ENCODE measurements around the gene LCTL.
"Not testable (repeated sequence)": the region's sequence is repeated elsewhere in the genome, so short reads cannot be mapped to it uniquely, and the experiment has no call there.

The LCTL gene

DNA sequence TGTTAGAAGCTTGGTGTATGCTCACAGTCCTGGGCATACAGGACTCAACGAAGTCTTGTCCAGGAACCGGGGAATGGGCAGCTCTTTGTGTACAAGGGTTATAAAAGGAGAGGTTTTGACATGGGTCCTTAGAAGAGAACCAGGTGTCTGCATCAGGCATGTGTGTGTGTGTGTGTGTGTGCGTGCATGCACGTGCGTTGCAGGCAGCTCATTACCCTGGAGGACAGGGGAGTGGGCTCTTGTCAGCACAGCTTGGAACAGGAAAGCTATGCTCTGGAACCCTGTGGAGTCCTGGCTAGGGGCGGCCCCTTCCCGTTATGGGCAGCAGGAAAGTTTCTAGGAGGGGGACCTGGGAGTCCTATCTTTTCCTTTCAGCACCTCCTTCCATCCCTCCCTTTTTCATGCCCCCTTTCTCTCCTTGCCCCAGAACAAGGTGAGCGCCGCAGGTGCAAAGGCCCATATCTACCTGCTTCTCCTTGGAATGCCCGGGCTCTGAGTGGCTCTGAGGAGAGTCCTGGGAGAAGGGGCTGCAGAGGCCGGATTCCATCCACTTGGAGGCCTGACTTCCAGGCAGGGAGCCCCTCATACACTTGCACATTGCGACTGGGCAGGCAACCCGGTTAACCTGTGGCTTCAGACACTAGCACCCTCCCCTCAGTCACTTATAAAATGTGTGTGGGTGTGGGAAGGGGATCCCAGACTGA, 33.9 kb upstream of the LCTL start:
- H3K27ac ChIP-seq (ENCODE audit: low read depth, low read length), result no peak overlapping the region
- H3K36me3 ChIP-seq (ENCODE audit: insufficient read depth, low read length), result no peaks in the 10 kb centered on the region
- no peaks in the 10 kb centered on the region for H3K9me3 ChIP-seq (ENCODE audit: low read length)
- H3K9ac ChIP-seq (ENCODE audit: low read length), result no peak overlapping the region
- H3K4me1 ChIP-seq (ENCODE audit: insufficient read depth, low read length), result no peaks in the 10 kb centered on the region
- no peak overlapping the region for H3K4me3 ChIP-seq (ENCODE audit: low read depth in 1 of 2, low read length in 2 of 2)
- H3K27me3 ChIP-seq (ENCODE audit: control insufficient read depth in 1 of 2, insufficient read depth in 2 of 2, low read length in 2 of 2), result no peaks in the 10 kb centered on the region

DNA sequence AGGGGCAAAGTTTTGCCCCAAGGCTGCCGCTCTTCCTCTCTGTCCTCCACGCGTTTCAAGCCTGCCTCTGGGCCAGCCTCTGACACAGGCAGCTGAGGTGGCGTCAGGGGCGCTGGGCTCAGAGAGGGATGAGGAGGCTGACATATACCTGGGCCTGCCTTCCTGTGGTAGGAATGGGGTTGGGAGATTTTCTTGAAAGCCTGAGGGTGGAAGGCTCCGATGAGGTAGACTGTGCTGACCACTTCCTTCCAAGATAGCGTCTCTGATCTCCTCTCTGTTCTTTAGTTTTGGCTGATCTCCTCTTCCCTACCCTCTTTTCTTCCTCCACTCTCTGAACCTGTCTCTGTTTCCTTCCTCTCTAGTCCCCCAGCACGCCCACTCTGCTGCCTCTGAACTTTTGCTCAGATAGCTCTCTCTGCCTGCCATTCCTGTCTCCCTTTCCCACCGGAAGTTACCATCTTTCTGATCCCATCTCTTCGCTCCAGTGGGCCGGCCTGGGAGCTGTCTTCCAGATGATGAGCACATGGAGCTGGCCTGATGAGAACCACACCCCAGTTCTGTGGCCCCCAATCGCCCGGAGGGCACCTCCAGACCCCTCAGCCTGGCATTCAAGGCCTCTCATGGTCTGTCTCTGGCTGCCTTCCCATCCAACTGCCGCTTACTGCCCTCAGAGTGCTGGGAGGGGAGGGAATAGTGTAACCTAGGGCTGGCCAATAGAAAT, 32.5 kb upstream of the LCTL start:
- Histone ChIP-seq H3K27ac (ENCODE audit: low read depth, low read length) (no peak overlapping the region), H3K9ac (ENCODE audit: low read length) (no peak overlapping the region), H3K36me3 (ENCODE audit: insufficient read depth, low read length) (no peaks in the 10 kb centered on the region), H3K4me1 (ENCODE audit: insufficient read depth, low read length) (no peaks in the 10 kb centered on the region), H3K4me3 (ENCODE audit: low read depth in 1 of 2, low read length in 2 of 2) (no peak overlapping the region), H3K9me3 (ENCODE audit: low read length) (no peaks in the 10 kb centered on the region), H3K27me3 (ENCODE audit: control insufficient read depth in 1 of 2, insufficient read depth in 2 of 2, low read length in 2 of 2) (no peaks in the 10 kb centered on the region)

DNA sequence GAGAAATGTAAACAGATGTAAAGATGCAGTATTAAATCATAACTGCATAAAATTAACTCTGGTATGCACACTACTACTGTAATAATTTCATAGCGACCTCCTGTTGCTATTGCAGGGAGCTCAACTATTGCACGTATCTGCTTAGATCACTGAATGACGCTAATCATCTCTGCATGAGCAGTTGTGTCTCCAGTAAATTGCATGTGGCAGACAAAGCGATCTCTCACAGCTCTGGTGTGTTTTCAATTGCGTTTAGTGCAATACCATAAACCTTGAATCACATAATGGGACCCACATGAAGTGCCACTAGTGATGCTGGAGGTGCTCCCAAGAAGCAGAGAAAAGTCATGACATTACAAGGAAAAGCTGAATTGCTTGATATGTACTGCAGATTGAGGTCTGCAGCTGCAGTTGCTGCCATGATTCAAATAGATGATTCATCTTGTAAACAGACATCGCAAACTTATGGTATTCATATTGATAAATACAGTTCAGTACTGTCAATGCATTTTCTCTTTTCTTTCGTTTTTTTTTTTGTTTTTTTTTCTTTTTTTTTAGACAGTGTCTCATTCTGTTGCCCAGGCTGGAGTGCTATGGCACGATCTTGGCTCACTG, 30.2 kb upstream of the LCTL start:
- Histone ChIP-seq H3K9me3 (ENCODE audit: low read length) (no peaks in the 10 kb centered on the region), H3K4me3 (ENCODE audit: low read depth in 1 of 2, low read length in 2 of 2) (no peak overlapping the region), H3K36me3 (ENCODE audit: insufficient read depth, low read length) (no peaks in the 10 kb centered on the region), H3K27ac (ENCODE audit: low read depth, low read length) (no peak overlapping the region), H3K9ac (ENCODE audit: low read length) (no peak overlapping the region), H3K27me3 (ENCODE audit: control insufficient read depth in 1 of 2, insufficient read depth in 2 of 2, low read length in 2 of 2) (no peaks in the 10 kb centered on the region), H3K4me1 (ENCODE audit: insufficient read depth, low read length) (no peaks in the 10 kb centered on the region)

DNA sequence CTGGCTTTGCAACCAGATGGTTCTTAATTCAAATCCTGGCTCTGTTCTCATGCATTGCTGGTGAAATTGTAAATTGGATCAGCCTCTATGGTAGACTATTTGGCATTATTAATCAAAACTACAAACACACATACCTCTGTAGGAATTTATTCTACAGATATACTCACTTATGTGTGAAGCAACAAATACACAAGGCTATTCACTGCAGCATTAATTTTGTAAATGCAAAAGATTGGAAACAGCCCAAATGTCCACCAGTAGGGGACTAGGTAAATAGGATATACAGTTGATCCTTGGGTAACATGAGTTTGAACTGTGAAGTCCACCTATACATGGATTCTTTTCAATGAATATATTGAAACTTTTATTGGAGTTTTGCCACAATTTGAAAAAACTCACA, 29.5 kb upstream of the LCTL start:
- Histone ChIP-seq H3K4me1 (ENCODE audit: insufficient read depth, low read length) (no peaks in the 10 kb centered on the region), H3K27ac (ENCODE audit: low read depth, low read length) (no peak overlapping the region), H3K27me3 (ENCODE audit: control insufficient read depth in 1 of 2, insufficient read depth in 2 of 2, low read length in 2 of 2) (no peaks in the 10 kb centered on the region), H3K4me3 (ENCODE audit: low read depth in 1 of 2, low read length in 2 of 2) (no peak overlapping the region), H3K36me3 (ENCODE audit: insufficient read depth, low read length) (no peaks in the 10 kb centered on the region), H3K9ac (ENCODE audit: low read length) (no peak overlapping the region), H3K9me3 (ENCODE audit: low read length) (no peaks in the 10 kb centered on the region)

DNA sequence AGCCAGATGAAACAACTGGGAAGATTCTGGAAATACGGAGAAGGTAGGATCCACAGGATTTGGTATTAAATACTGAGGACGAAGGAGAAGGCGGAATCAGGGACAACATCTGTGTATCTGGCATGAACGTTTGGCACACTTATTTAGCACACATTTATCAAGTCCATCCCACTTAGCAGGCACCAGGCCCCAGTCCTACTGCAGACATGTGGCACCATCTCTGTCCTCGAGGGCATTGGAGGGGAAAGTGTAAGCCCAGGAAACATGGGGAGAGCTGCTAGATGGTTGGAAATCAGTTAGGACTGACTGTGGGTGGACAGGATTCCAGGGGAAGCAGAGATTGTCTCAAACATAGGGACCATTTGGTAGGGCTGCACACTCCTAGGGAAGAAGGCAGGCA, 29.0 kb upstream of the LCTL start:
- Histone ChIP-seq H3K36me3 (ENCODE audit: insufficient read depth, low read length) (no peaks in the 10 kb centered on the region), H3K9ac (ENCODE audit: low read length) (no peak overlapping the region), H3K9me3 (ENCODE audit: low read length) (no peaks in the 10 kb centered on the region), H3K27ac (ENCODE audit: low read depth, low read length) (no peak overlapping the region), H3K27me3 (ENCODE audit: control insufficient read depth in 1 of 2, insufficient read depth in 2 of 2, low read length in 2 of 2) (no peaks in the 10 kb centered on the region), H3K4me1 (ENCODE audit: insufficient read depth, low read length) (no peaks in the 10 kb centered on the region), H3K4me3 (ENCODE audit: low read depth in 1 of 2, low read length in 2 of 2) (no peak overlapping the region)

DNA sequence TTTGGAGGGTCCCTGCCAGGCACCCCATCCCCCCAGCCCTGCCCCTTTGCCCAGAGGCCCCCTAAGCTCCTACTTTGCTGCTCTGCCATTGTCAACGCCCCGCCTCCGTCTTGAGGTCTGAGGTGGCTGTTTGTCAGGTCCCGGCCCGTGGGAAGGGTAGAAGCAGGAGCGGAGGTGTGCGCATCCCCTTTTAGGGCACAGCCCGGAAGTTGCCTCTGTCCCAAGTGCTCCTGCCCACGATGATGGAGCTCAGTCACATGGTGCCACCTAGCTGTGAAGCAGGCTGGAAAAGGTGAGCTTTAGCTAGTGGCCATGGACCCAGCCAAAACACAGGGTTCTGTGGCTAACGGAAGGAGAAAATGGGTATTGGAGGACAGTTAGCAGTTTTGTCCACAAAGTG, 28.5 kb upstream of the LCTL start:
- H3K27ac ChIP-seq (ENCODE audit: low read depth, low read length), result no peak overlapping the region

DNA sequence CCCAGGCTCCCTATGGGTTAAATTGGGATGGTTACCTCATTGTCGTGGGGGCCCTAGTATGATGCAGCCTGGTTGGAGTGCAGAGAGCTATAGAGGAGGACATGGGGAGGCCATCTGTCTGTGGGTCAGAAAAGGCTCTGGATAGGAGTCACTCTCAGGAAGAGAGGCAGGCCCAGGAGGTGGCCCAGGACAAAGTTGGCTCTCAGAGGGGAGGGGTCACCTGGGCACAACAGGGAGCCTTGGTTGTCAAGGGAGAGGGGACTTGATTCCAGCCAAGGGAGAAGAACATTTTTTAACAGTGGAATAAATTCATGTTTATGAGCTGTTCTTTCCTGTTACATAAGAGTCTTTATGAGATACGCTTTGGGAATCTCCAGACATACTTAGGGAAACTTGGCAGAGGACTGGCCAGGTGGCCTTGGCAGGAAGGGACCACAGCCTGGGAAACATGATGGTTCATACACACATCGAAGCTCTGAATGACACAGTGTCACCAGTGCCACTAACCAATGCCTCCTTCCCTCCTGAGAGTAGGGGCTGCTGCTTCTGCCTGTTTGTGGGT, 27.5 kb upstream of the LCTL start:
- Histone ChIP-seq H3K4me3 (ENCODE audit: low read depth in 1 of 2, low read length in 2 of 2) (no peak overlapping the region), H3K27me3 (ENCODE audit: control insufficient read depth in 1 of 2, insufficient read depth in 2 of 2, low read length in 2 of 2) (no peaks in the 10 kb centered on the region), H3K9ac (ENCODE audit: low read length) (no peak overlapping the region), H3K4me1 (ENCODE audit: insufficient read depth, low read length) (no peaks in the 10 kb centered on the region), H3K27ac (ENCODE audit: low read depth, low read length) (no peak overlapping the region), H3K9me3 (ENCODE audit: low read length) (no peaks in the 10 kb centered on the region), H3K36me3 (ENCODE audit: insufficient read depth, low read length) (no peaks in the 10 kb centered on the region)

More for the DNA sequence above, 28.5 kb upstream of the LCTL start:
- H3K36me3 ChIP-seq (ENCODE audit: insufficient read depth, low read length), result no peaks in the 10 kb centered on the region
- H3K9ac ChIP-seq (ENCODE audit: low read length), result no peak overlapping the region
- no peaks in the 10 kb centered on the region for H3K4me1 ChIP-seq (ENCODE audit: insufficient read depth, low read length)
- H3K27me3 ChIP-seq (ENCODE audit: control insufficient read depth in 1 of 2, insufficient read depth in 2 of 2, low read length in 2 of 2), result no peaks in the 10 kb centered on the region
- H3K9me3 ChIP-seq (ENCODE audit: low read length), result no peaks in the 10 kb centered on the region
- H3K4me3 ChIP-seq (ENCODE audit: low read depth in 1 of 2, low read length in 2 of 2), result no peak overlapping the region

DNA sequence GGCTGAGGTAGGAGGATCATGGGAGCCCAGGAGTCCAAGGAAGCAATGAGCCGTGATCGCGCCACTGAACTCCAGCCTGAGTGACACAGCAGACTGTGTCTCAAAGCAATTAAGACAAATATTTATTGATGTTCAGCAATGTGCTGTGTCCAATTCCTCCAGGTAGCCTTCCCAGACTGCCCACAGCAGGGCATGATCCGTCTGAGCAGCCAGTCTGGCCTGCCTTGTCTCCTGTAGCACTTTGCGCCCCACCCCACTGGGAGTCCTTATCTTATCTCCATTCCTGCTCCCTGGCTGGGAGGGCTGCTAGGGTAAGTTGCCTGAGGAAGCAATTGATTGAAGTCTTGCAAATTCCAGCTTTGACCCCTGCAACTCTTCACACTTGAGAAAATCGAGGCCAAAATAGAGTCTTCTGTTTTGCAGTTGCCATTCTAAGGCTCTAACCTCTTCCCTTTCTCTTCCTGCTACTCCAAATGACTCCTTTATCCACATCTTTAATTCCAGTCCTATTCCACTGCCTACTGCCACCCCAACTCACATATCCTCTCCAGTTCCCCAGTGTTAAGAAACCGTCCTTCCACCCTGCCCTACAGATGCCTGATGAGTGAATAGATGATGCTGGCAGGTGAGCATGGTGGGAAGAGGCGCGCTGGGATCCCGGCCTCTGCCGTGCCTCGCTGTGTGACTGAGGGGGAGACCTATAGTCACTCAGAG, 26.9 kb upstream of the LCTL start:
- H3K27ac ChIP-seq (ENCODE audit: low read depth, low read length), result no peak overlapping the region
- no peaks in the 10 kb centered on the region for H3K36me3 ChIP-seq (ENCODE audit: insufficient read depth, low read length)

DNA sequence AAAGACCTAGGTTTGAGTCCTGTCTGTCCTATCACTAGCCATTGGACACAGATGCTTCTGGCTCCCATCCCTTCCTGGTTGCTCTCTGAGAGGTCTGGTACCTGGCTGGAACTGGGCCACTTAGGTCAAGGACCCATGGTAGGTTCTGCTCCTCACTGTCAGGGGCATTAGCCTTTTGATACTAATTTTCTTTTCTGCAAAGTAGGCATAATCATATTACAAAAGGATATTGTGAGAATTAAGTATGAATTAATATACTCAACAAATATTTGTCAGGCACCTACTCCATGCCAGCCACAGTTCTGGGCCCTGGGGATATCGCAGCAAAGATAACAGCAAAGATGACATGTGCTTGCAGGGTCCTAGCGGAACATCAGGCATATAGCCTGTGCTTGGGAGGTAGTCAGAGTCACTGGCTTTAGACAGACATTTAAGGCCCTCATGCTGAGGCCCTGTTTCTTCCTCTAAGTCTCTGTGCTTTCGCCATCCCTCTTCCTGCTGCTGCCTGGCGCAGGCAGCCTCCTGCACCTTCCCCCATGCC, 25.6 kb upstream of the LCTL start:
- Histone ChIP-seq H3K9ac (ENCODE audit: low read length) (no peak overlapping the region), H3K4me3 (ENCODE audit: low read depth in 1 of 2, low read length in 2 of 2) (no peak overlapping the region), H3K27ac (ENCODE audit: low read depth, low read length) (no peak overlapping the region), H3K36me3 (ENCODE audit: insufficient read depth, low read length) (no peaks in the 10 kb centered on the region), H3K27me3 (ENCODE audit: control insufficient read depth in 1 of 2, insufficient read depth in 2 of 2, low read length in 2 of 2) (no peaks in the 10 kb centered on the region), H3K4me1 (ENCODE audit: insufficient read depth, low read length) (no peaks in the 10 kb centered on the region), H3K9me3 (ENCODE audit: low read length) (no peaks in the 10 kb centered on the region)

More for the DNA sequence above, 26.9 kb upstream of the LCTL start:
- Histone ChIP-seq H3K9ac (ENCODE audit: low read length) (no peak overlapping the region), H3K4me3 (ENCODE audit: low read depth in 1 of 2, low read length in 2 of 2) (no peak overlapping the region), H3K4me1 (ENCODE audit: insufficient read depth, low read length) (no peaks in the 10 kb centered on the region), H3K27me3 (ENCODE audit: control insufficient read depth in 1 of 2, insufficient read depth in 2 of 2, low read length in 2 of 2) (no peaks in the 10 kb centered on the region), H3K9me3 (ENCODE audit: low read length) (no peaks in the 10 kb centered on the region)

DNA sequence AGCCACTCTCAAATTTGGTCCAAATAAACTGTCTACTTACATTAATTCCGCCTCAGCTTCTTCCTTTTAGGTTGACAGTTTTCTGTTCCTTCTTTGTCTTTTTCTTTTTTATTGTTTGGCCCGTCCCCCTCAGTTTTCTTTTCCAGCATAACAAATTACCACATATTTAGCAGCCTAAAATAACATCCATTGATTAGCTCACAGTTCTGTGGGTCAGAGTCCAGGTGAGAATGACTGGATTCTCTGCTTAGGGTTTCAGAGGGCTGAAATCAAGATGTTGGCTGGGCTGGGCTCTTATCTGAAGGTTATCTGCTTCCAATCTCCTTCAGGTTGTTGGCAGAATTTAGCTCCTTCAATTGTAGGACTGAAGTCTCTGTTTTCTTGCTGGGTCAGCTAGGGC, 24.6 kb upstream of the LCTL start:
- no peak overlapping the region for H3K27ac ChIP-seq (ENCODE audit: low read depth, low read length)
- H3K36me3 ChIP-seq (ENCODE audit: insufficient read depth, low read length), result no peaks in the 10 kb centered on the region
- H3K27me3 ChIP-seq (ENCODE audit: control insufficient read depth in 1 of 2, insufficient read depth in 2 of 2, low read length in 2 of 2), result no peaks in the 10 kb centered on the region
- H3K9ac ChIP-seq (ENCODE audit: low read length), result no peak overlapping the region
- no peaks in the 10 kb centered on the region for H3K4me1 ChIP-seq (ENCODE audit: insufficient read depth, low read length)
- H3K9me3 ChIP-seq (ENCODE audit: low read length), result no peaks in the 10 kb centered on the region
- H3K4me3 ChIP-seq (ENCODE audit: low read depth in 1 of 2, low read length in 2 of 2), result no peak overlapping the region

DNA sequence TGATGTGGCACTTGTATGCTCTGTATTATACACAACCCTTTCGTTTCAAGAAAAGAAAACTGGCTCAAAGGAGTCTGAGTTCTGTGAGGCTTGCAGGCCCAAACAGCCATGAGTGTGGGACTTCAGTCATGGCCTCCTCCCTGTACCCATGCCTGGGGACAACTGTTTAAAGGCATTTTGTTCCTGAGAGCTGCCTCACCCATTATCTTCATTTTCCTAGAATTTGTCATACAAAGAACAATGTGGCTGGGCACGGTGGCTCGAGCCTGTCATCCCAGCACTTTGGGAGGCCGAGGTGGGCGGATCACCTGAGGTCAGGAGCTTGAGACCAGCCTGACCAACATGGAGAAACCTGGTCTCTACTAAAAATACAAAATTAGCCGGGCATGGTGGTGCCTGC, 23.6 kb upstream of the LCTL start:
- not testable (repeated sequence) for H3K4me1 ChIP-seq (ENCODE audit: insufficient read depth, low read length); H3K9ac ChIP-seq (ENCODE audit: low read length); H3K9me3 ChIP-seq (ENCODE audit: low read length); H3K27ac ChIP-seq (ENCODE audit: low read depth, low read length); H3K27me3 ChIP-seq (ENCODE audit: control insufficient read depth in 1 of 2, insufficient read depth in 2 of 2, low read length in 2 of 2); H3K4me3 ChIP-seq (ENCODE audit: low read depth in 1 of 2, low read length in 2 of 2); H3K36me3 ChIP-seq (ENCODE audit: insufficient read depth, low read length)
